Kidney glomerular epithelial cell (primary cell): Measurements from ENCODE around the gene POLD1.
"Not testable (repeated sequence)": the region's sequence is repeated elsewhere in the genome, so short reads cannot be mapped to it uniquely, and the experiment has no call there.

Experiments
- DNase-seq: peaks from one replicate; lab custom pipeline; 2025; lab: John Stamatoyannopoulos, UW

POLD1 gene

DNA sequence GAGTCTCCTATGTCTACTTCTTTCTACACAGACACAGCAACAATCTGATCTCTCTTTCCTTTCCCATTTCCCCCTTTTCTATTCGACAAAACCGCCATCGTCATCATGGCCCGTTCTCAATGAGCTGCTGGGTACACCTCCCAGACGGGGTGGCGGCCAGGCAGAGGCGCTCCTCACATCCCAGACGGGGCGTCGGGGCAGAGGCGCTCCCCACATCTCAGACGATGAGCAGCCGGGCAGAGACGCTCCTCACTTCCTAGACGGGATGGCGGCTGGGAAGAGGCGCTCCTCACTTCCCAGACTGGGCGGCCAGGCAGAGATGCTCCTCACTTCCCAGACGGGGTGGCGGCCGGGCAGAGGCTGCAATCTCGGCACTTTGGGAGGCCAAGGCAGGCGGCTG is 6.8 kb downstream of the POLD1 start:
- DNase-seq = not testable (repeated sequence)

DNA sequence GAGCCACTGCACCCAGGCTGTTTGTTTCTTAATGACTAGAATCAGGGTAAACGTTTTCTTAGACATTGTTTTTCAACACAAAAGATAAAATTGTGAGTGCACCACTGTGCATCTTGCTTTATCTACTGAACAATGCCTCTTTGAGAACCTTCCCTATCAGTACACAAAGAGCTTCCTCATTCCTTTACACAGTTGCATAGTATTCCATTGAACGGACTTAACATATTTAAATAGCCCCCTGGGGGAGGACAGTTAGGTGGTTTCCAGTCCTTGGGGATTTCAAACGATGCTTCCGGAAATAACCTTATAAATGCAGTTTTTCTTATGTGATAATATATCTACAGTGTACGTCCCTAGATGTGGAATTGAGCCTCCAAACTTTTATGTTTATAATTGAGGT is 8.6 kb downstream of the POLD1 start:
- no peak for DNase-seq

DNA sequence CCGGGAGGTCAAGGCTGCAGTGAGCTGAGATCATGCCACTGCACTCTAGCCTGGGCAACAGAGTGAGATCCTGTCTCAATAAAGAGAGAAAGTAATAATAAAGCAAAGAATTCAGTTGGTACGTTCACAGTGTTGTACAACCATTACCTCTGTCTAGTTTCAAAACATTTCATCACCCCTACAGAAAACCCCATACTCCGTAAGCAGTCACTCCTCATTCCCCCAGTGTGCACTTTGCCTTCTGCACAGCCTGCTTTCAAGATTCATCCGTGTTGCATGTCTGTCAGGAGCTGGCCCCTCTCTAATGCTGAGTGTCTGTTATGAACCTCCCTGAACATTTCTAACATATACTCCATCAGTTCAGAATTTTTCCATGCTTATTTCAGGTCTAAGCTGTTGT is 9.4 kb downstream of the POLD1 start:
- DNase-seq = no peak

DNA sequence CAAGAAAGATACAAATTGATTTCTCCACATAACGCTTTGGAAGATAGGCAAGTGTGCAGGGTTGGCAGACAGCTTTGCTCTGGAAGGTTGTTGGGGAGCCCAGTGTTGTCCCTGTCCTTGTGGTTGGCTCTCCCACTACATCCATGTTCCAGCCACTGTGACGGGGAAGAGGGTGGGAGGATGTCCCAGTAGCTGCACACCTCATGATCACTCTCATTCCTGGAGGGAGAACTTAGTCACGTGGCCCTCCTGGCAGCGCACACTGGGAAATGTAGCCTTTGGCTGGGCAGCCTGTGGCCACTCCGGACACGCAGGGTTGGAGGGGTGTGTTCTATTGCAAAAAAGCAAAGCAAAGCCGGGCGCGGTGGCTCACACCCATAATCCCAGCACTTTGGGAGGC is 9.9 kb downstream of the POLD1 start:
- DNase-seq = no peak

DNA sequence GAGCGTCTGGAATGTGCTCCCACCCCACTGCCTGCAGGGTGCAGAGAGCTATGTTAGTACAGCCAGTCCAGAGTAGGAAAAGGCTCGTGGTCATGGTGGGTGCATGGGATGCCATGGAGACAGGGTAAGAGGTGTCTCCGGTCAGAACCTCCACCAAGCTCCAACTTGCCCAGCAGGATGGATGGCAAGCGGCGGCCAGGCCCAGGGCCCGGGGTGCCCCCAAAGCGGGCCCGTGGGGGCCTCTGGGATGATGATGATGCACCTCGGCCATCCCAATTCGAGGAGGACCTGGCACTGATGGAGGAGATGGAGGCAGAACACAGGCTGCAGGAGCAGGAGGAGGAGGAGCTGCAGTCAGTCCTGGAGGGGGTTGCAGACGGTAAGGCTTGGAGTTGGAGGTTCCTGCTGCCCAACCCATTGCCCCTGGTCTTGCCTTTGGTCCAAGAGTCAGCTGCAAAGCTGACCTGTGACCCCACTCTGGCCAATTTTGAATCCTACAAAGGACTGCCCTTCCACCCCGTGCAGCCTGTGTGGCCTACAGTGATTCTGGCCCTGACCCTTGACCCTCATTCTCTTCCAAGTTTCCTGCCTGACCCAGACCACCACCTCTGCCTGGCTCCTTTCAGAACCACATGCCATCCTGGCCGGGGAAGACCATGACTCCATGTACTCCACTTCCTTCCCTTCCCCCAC is 14.7 kb downstream of the POLD1 start:
- no peak for DNase-seq

DNA sequence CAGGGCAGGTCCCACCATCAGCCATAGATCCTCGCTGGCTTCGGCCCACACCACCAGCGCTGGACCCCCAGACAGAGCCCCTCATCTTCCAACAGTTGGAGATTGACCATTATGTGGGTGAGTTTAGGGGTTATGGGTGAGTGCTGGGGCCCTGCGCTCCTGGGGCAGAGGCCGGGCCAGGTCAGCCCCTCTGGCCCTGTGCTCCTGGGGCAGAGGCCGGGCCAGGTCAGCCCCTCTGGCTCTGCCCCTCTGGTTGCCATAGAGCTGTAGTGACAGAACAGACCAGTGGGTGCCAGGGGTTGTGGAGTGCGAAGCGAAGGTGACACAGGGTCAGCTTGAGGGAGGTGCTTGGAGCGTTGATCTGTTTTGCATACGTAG is 15.2 kb downstream of the POLD1 start:
- DNase-seq = no peak

DNA sequence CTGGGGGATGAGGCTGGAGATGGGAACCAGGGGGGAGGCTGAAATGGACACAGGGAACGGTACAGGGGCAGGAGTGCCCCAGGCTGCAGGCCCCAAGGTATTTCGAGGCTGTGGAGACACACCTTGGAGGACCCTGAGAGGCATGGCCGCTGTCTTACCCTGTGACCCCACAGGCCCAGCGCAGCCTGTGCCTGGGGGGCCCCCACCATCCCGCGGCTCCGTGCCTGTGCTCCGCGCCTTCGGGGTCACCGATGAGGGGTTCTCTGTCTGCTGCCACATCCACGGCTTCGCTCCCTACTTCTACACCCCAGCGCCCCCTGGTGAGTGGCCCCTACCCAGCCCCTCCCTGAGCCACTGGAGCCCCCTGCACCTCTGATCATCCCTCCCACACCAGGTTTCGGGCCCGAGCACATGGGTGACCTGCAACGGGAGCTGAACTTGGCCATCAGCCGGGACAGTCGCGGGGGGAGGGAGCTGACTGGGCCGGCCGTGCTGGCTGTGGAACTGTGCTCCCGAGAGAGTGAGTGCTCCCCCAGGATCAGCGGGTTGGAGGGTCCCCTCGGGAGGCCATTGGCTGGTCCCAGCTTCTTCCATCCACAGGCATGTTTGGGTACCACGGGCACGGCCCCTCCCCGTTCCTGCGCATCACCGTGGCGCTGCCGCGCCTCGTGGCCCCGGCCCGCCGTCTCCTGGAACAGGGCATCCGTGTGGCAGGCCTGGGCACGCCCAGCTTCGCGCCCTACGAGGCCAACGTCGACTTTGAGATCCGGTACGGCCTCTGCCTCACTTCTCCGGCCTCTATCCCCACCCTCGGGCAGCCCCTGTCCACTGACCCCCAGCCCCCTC is 17.7 kb downstream of the POLD1 start:
- no peak for DNase-seq

DNA sequence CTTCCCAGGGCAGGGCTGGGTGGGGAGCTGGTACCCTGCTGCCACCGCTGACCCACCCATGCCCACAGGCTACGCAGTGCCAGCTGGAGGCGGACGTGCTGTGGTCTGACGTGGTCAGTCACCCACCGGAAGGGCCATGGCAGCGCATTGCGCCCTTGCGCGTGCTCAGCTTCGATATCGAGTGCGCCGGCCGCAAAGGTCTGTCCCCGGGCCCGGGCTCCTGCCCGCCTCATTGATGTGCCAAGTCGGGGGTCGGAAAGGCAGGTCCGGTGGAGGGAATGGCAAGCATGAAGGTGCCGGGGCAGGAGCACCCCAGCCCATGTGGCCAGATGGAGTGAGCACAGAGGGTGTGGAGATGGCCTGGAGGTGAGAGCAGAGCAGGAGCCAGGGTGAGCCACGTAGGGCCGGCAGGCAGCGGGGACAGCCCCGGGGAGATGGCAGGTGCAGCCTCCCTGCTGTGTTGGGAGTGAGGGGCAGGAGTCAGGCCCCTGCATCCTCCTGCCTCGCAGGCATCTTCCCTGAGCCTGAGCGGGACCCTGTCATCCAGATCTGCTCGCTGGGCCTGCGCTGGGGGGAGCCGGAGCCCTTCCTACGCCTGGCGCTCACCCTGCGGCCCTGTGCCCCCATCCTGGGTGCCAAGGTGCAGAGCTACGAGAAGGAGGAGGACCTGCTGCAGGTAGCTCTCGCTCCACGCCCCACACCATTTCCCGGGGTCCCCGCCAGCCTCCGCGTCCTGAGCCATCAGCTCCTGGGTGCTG is 18.6 kb downstream of the POLD1 start:
- DNase-seq = no peak

DNA sequence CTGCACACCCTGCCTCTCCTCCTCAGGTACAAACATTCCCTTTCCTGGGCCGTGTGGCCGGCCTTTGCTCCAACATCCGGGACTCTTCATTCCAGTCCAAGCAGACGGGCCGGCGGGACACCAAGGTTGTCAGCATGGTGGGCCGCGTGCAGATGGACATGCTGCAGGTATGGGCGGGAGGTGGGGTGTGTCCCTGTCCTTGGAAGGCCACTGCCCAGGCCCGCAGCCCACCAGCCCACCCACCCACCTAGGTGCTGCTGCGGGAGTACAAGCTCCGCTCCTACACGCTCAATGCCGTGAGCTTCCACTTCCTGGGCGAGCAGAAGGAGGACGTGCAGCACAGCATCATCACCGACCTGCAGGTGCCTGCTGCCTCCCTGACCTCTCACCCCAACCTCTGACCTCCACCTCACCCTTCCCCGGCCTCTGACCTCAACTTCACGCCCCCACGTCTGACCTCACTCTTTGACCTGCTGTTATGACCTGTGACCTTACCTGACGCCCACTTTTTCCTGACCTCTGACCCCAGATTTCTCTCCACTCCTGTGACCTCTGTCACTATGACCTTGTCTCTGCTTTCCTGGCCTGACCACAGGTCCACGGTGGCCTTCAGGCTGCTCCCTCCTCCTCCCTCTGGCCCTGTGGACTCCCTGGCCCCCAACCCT is 22.1 kb downstream of the POLD1 start:
- DNase-seq = no peak

DNA sequence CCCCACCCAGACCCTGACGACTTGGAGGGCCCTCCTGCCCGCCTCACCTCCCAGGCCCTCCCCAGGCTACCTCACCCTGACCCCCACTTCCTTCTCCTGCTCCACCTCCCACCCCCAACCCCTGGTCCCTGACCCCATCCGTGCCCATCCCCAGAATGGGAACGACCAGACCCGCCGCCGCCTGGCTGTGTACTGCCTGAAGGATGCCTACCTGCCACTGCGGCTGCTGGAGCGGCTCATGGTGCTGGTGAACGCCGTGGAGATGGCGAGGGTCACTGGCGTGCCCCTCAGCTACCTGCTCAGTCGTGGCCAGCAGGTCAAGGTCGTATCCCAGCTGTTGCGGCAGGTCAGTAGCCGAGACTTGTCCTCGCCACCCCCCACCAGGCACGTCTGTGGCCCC is 22.7 kb downstream of the POLD1 start:
- DNase-seq = no peak

DNA sequence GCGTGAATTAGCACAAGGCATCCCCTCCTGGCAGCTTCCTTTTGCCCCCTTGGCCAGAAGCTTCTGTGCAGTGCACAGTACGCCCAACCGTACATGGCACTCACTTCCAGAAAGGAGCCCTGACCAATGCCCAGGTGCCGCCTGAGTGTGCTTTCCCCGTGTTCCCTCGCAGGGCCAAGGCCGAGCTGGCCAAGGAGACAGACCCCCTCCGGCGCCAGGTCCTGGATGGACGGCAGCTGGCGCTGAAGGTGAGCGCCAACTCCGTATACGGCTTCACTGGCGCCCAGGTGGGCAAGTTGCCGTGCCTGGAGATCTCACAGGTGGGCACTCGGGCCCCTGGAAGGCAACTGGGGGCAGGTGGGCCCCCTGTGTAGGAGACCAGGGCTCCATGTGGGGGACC is 25.2 kb downstream of the POLD1 start:
- DNase-seq = no peak

DNA sequence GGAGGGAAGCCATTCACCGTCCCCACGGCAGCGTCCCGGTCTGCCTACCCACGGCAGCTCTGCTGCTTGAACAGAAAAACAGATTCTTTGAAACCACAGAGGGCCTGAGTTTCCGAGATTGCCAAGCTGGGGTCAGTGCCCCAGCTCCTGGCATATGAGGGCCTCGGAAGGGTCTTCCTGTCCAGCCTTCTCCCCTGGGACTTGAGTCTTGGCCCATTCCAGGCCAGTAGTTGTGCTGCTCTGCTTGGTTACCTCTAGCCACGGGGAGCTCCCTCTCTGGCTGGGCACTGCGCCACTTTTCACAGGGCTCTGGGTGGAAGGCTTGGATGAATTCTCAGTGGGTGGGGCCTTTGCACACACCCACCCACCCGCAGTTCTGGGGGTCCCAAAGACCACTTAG is 26.0 kb downstream of the POLD1 start:
- DNase-seq = no peak

DNA sequence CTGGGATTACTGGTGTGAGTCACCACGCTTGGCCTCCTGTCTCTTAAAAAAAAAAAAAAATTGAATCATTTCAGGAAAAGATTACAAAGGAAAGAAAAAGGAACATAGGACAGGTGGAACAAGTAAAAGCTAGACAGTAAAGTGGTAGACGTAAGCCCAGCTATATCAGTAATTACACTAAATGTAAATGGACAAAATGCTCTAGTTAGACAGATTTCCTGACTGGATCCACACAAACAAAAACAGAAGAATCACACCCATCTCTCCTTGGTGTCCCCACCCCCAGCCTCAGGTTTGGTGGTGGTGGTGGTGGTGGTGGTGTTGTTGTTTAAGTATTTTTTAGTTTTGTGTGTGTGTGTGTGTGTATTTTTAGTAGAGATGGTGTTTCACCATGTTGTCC is 28.3 kb downstream of the POLD1 start:
- DNase-seq = no peak

DNA sequence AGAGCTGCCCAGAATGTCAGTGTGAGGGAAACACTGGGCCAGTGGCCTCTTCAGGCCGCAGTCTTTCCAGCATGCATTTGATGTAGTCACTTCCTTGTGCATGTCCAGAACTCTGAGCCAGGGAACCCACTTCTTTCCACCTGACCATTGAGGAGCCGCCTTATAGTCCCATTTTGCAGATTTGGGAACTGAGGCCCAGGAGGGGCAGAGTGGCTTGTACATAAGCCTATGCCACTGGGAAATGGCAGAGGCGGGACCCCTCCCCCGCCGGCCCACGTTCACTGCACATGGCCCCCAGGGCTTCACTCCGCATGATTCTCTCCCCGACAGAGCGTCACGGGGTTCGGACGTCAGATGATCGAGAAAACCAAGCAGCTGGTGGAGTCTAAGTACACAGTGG is 28.9 kb downstream of the POLD1 start:
- DNase-seq = no peak

DNA sequence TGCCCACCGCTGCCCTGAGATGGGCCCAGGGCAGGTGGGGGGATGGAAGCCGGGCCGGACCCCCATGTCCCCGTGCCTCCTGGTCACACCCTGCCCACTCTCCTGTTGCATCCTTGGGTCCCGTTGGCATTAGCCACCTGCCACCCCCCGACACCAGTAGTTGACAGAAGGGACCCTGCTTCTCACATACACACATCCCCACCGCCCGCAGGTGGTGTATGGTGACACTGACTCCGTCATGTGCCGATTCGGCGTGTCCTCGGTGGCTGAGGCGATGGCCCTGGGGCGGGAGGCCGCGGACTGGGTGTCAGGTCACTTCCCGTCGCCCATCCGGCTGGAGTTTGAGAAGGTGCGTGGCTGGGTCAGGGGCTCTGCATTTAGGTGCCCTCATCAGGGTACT is 29.4 kb downstream of the POLD1 start:
- DNase-seq = no peak

DNA sequence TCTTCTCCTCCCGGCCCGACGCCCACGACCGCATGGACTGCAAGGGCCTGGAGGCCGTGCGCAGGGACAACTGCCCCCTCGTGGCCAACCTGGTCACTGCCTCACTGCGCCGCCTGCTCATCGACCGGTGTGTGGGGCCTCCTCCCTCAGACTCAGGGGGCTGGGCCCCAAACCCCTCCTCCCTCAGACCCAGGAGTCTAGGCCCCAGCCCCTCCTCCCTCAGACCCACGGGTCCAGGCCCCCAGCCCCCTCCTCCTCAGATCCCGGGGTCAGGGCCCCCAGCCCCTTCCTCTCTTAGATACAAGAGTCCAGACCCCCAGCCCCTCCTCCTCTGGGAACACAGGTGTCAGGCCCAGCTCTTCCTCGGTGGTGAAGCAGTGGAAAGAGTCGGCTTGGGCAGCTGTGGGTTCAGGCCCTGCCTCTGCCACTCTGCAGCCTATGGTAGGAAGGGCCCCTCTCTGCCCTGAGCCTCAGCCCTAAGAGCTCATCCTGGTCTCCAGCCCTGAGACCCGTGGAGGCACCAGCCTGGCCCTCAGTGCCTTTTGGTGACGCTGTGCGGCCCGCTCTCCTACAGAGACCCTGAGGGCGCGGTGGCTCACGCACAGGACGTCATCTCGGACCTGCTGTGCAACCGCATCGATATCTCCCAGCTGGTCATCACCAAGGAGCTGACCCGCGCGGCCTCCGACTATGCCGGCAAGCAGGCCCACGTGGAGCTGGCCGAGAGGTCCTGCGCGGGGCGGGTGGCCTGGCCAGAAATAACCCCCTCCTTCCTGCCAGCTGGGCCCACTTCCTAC is 30.9 kb downstream of the POLD1 start:
- peak; percentile 18 for DNase-seq

DNA sequence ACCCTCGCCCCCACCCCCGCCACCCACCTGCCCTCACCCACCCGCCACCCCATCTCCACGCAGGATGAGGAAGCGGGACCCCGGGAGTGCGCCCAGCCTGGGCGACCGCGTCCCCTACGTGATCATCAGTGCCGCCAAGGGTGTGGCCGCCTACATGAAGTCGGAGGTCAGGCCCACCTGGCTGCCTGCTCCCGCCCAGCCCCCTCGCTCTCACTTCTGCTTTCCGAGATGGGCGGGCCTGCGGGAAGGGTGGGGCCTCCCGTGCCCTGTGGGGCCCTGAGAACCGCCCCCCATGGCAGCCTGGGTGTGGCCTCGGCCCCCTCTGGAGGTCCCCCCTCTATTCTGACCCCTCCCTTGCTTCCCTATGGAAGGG is 31.5 kb downstream of the POLD1 start:
- DNase-seq = no peak

DNA sequence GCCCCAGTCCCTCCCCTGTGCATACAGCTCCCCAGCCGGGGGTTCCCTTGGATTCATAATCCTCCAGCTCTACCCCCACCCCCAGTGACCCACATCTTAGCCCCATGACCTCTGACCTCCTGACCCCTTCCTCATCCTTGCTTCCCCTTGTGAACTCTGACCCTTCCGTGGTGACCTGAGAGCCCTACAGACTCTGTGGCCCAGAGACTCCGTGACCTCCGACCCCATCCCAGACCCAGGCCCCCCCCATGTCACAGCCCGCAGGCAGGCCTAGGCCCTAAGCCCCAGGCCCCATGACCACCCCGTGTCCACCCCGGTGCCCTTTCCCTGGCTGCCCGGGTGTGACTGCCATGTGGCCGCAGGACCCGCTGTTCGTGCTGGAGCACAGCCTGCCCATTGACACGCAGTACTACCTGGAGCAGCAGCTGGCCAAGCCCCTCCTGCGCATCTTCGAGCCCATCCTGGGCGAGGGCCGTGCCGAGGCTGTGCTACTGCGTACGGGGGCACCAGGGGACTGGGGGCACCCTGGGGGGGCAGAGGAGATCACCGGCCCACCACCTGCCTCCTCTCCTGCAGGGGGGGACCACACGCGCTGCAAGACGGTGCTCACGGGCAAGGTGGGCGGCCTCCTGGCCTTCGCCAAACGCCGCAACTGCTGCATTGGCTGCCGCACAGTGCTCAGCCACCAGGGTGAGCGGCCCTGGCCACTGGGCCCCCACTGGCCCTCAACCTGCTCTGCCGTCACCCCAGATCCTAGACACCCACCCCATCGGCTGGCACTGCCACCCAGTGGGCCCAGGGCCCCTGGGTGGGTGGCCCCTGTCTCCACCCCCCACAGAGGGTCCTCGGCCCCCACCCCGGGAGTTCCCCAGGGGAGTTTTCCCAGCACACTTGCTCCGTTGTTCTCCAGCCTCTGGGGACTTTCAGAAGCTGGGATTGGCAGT is 32.2 kb downstream of the POLD1 start:
- no peak for DNase-seq

DNA sequence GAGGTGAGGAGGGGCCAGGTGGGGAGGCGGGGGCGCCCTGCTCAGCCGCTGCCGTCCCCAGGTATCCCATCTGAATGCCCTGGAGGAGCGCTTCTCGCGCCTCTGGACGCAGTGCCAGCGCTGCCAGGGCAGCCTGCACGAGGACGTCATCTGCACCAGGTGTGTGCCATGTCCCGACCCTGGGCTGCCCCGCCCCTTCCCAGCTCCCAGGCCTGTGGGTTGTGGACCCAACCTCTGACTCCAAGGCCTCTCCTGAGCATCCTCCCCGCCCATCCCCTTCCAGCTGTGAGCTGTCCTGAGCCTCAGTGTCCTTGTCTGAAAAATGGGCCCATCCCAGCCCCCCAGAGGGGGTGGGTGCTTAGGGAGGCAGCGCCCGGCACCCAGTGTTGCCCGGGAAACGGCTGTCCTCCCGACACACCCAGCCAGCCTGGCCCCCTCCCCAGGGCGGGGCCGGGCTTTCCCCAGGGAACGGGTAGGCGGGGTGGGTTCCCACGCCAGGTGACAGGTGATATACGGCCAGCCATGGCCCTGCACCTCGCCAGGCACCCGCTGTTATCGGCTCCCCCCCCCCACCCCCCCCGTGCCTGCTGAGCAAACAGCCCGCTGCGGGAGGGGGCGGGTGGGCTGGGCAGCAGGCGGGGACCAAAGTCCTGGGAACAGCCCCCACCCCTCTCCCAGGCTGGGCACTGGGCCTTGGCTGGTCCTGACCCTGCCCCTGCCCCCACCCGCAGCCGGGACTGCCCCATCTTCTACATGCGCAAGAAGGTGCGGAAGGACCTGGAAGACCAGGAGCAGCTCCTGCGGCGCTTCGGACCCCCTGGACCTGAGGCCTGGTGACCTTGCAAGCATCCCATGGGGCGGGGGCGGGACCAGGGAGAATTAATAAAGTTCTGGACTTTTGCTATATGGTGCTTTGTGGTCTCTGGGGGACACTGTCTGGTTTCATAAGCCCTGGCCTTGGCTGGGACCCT is 33.2 kb downstream of the POLD1 start:
- DNase-seq = no peak
